GM18499 (cell line): ENCODE results near the gene RNU6-1.

Experiments used
- ATAC-seq: cut with Tn5 transposase; IDR thresholded peaks from one replicate; pipeline ENCODE4 v1.9.1; 2021; ENCODE audit warnings: moderate number of reproducible peaks; ENCODE audit not compliant: insufficient read depth, unreplicated experiment

Gene RNU6-1

GRCh38 chr15:67822537-67823313 lies 17.1 kb downstream of the RNU6-1 start:
- ATAC-seq = no peak

GRCh38 chr15:67821784-67822440 lies 17.9 kb downstream of the RNU6-1 start:
- ATAC-seq = no peak

GRCh38 chr15:67820992-67821783 lies 18.7 kb downstream of the RNU6-1 start:
- ATAC-seq = no peak

GRCh38 chr15:67820122-67820991 lies 19.5 kb downstream of the RNU6-1 start:
- no peak for ATAC-seq

GRCh38 chr15:67819636-67820035 lies 20.2 kb downstream of the RNU6-1 start:
- ATAC-seq = no peak

GRCh38 chr15:67818464-67818863 lies 21.4 kb downstream of the RNU6-1 start:
- no peak for ATAC-seq

GRCh38 chr15:67816668-67817067 lies 23.2 kb downstream of the RNU6-1 start:
- ATAC-seq = no peak

- no peak for ATAC-seq
Measured at GRCh38 chr15:67815036-67815592, 24.7 kb downstream of the RNU6-1 start.

GRCh38 chr15:67813104-67813634 lies 26.7 kb downstream of the RNU6-1 start:
- no peak for ATAC-seq

GRCh38 chr15:67812241-67812644 lies 27.6 kb downstream of the RNU6-1 start:
- ATAC-seq = no peak

- ATAC-seq = no peak
Measured at GRCh38 chr15:67809866-67810265, 30.0 kb downstream of the RNU6-1 start.

- ATAC-seq = no peak
Measured at GRCh38 chr15:67809441-67809840, 30.4 kb downstream of the RNU6-1 start.

GRCh38 chr15:67808821-67809220 lies 31.0 kb downstream of the RNU6-1 start:
- ATAC-seq = no peak

- no peak for ATAC-seq
Measured at GRCh38 chr15:67807836-67808235, 32.0 kb downstream of the RNU6-1 start.

- ATAC-seq = no peak
Measured at GRCh38 chr15:67807141-67807540, 32.7 kb downstream of the RNU6-1 start.

GRCh38 chr15:67806536-67806935 lies 33.3 kb downstream of the RNU6-1 start:
- no peak for ATAC-seq

- ATAC-seq = no peak
Measured at GRCh38 chr15:67805666-67806516, 34.0 kb downstream of the RNU6-1 start.

- ATAC-seq = no peak
Measured at GRCh38 chr15:67805008-67805665, 34.7 kb downstream of the RNU6-1 start.
